Memory B cell (primary cell): ENCODE data around the gene PRKCE.
A peak's percentile ranks its signal among the peaks of the same experiment; 100 is the strongest.
"Not testable (repeated sequence)": the region's sequence is repeated elsewhere in the genome, so short reads cannot be mapped to it uniquely, and the experiment has no call there.

Experiments used
- ATAC-seq: fragments of 150-1000 bp; cut with Tn5 transposase; 2 replicates; pipeline ENCODE4 v1.10.0; 2021; ENCODE audit warnings: low read depth, mild to moderate bottlenecking, moderate library complexity
- DNase-seq, 2 donors: peaks; one replicate each; pipeline ENCODE4 v3.0.0; 2022; ENCODE audit warnings: low spot score in 2 of 2
- H3K27ac Mint-ChIP-seq: one replicate; pipeline ENCODE4 v1.8.0; 2022; ENCODE audit warnings: mild to moderate bottlenecking, moderate library complexity, mixed read lengths
- H3K27me3 Mint-ChIP-seq: one replicate; pipeline ENCODE4 v1.8.0; 2022; ENCODE audit warnings: mixed read lengths
- H3K36me3 Mint-ChIP-seq: one replicate; pipeline ENCODE4 v1.8.0; 2022; ENCODE audit warnings: mild to moderate bottlenecking, mixed read lengths
- H3K4me1 Mint-ChIP-seq: one replicate; pipeline ENCODE4 v1.8.0; 2022; ENCODE audit warnings: mixed read lengths
- H3K4me3 Mint-ChIP-seq: one replicate; pipeline ENCODE4 v1.8.0; 2022; ENCODE audit warnings: mild to moderate bottlenecking, moderate library complexity, mixed read lengths
- H3K9me3 Mint-ChIP-seq: one replicate; pipeline ENCODE4 v1.8.0; 2022; ENCODE audit warnings: mixed read lengths

The PRKCE gene

DNA sequence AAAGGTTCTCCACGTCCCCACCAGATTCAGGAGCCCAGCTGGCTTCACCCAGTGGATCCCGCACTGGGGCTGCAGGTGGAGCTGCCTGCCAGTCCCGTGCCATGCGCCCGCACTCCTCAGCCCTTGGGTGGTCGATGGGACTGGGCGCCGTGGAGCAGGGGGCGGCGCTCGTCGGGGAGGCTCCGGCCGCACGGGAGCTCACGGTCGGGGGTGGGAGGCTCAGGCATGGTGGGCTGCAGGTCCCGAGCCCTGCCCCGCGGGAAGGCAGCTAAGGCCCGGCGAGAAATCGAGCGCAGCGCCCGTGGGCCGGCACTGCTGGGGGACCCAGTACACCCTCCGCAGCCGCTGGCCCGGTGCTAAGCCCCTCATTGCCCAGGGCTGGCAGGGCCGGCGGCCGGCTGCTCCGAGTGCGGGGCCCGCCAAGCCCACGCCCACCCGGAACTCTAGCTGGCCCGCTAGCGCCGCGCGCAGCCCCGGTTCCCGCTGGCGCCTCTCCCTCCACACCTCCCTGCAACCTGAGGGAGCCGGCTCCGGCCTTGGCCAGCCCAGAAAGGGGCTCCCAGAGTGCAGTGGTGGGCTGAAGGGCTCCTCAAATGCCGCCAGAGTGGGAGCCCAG is 266.2 kb downstream of the PRKCE start:
- H3K27me3 Mint-ChIP-seq, ATAC-seq, H3K4me3 Mint-ChIP-seq, H3K27ac Mint-ChIP-seq, DNase-seq, H3K36me3 Mint-ChIP-seq, H3K9me3 Mint-ChIP-seq: not testable (repeated sequence)
- H3K4me1 Mint-ChIP-seq: peaks cover 29% of the 10 kb centered on the region

DNA sequence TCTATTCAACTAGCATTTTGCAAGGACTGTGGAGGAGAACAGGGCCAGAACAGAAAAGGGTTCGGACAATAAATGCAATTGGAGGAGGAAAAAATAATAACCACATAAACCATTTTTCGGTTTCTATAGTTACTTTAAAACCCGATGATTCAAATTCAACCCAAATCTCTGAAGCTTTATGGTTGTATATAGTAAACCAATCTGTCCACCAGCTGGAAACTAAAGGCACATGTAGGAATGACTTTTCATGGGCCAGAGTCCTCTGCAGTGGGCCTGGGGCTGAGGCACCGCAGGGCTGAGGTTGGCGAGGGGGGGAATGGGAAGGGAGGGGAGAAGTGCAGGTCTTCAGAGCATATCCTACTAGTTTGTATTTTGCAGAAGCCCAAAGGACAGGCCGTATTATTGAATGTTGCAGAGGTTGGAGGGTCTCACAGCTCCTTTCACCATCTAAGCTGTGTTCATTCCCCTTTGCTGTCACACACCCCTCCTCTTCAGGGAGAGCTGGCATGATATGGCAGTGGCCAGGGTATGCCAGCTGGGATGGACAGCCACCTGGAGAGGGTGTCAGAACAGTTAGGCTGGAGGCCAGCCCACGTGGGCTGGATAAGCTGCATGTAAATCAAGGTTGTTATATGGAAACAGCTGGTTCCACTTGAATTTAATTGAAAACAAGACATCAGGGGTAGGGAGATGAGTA is 267.1 kb downstream of the PRKCE start:
- no peaks in the 10 kb centered on the region for H3K27me3 Mint-ChIP-seq
- H3K27ac Mint-ChIP-seq: peak overlapping the region; percentile 74

DNA sequence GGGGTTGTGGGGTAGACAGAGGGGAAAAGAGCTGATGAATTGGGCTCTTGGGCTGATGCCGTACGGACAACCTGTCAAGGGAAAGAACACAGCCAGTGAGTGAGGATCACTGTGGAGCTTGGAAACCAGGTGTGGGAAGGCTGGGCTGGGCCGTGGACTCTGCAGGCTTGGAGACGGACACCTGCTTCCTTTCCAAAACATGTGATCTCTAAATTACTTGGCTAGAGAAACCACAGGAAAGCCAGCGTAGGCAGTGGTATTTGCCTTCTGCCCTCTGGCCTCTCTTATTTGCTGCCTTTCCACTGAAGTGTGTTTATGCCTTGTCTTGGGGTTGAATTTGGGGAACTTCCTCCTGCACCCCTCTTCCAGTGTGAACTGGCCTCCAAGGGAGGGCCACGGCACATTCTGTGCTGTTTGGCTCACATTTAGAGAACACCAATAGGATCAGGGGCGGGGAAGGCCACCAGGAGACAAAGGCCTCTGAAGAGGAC is 267.7 kb downstream of the PRKCE start:
- no peak overlapping the region for H3K4me3 Mint-ChIP-seq
- no peaks in the 10 kb centered on the region for H3K9me3 Mint-ChIP-seq
- DNase-seq: no peak
- H3K36me3 Mint-ChIP-seq: peaks cover 6% of the 10 kb centered on the region
- no peaks in the 10 kb centered on the region for H3K27me3 Mint-ChIP-seq
- ATAC-seq: peak; percentile 12
- peaks cover 30% of the 10 kb centered on the region for H3K4me1 Mint-ChIP-seq
- peak overlapping the region; percentile 74 for H3K27ac Mint-ChIP-seq

More for the DNA sequence above, 267.1 kb downstream of the PRKCE start:
- DNase-seq: no peak
- ATAC-seq: no peak
- Mint-ChIP-seq H3K4me3 (no peak overlapping the region), H3K9me3 (no peaks in the 10 kb centered on the region), H3K36me3 (peaks cover 6% of the 10 kb centered on the region), H3K4me1 (peaks cover 31% of the 10 kb centered on the region)

DNA sequence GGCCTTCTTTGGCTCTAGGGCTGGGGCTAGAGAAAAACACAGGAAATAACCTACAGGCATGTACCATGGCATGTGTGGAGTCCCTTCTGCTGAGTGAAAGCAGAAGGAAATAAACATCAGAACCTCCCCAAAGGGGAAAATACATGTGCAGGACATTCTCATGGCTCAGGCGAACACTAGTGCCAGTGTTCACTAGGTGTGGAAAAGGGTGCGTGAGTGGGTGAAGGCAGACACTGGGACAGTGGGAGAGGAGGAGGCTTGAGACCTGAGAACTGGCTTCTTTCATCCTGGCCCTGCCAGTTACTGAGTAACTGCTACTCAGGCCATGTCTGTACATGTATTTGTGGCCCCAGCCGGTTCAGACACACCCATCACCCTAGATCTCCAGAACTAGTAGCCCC is 268.2 kb downstream of the PRKCE start:
- ATAC-seq (peak; percentile 52), DNase-seq (no peak)
- Mint-ChIP-seq H3K4me3 (no peak overlapping the region), H3K9me3 (no peaks in the 10 kb centered on the region), H3K27ac (peak overlapping the region; percentile 74), H3K36me3 (peaks cover 6% of the 10 kb centered on the region), H3K27me3 (no peaks in the 10 kb centered on the region), H3K4me1 (peaks cover 26% of the 10 kb centered on the region)

DNA sequence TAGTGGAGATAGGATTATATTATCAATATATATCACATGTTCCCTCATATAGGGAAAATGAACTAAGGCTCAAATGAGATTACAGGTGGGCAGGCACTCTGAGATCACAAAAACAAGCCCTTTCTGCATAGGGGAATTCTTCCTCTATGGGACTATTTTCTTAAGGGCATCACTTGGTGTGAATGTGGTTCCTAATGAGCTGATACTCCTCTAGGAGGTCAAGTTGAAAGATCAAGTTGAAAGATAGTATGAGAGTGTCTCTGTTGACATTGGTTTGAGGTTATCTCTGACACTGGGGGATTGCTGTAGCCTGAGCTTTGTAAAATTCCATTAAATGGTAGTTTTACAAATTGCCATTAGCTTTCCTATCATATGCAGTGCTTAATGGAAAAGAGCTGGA is 270.4 kb downstream of the PRKCE start:
- Mint-ChIP-seq H3K4me3 (no peak overlapping the region), H3K27ac (no peak overlapping the region), H3K4me1 (peaks cover 17% of the 10 kb centered on the region), H3K36me3 (peaks cover 4% of the 10 kb centered on the region), H3K27me3 (no peaks in the 10 kb centered on the region), H3K9me3 (no peaks in the 10 kb centered on the region)
- DNase-seq (no peak), ATAC-seq (no peak)

DNA sequence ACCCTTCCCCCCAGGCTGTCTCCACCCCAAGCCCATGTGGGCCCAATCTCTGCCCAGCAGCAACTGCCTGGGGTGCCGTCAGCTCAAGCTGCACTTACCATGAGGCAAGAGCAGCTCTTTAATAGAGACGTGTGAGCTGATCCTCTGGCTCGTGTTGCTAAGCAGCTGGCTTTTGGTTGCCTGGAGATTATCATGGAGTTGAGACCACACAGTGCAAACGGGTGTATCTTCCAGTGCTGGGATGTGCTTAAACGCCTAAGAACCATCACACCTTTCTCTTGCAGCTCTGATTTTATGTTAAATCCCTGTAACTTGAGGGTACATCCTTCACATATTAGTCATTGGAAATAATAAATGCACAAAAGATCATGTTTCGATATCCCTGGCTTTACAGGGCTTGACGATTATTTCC is 271.1 kb downstream of the PRKCE start:
- Mint-ChIP-seq H3K27me3 (no peaks in the 10 kb centered on the region), H3K9me3 (no peaks in the 10 kb centered on the region), H3K36me3 (peaks cover 4% of the 10 kb centered on the region), H3K27ac (no peak overlapping the region), H3K4me3 (no peak overlapping the region), H3K4me1 (peaks cover 17% of the 10 kb centered on the region)
- DNase-seq (no peak), ATAC-seq (no peak)

DNA sequence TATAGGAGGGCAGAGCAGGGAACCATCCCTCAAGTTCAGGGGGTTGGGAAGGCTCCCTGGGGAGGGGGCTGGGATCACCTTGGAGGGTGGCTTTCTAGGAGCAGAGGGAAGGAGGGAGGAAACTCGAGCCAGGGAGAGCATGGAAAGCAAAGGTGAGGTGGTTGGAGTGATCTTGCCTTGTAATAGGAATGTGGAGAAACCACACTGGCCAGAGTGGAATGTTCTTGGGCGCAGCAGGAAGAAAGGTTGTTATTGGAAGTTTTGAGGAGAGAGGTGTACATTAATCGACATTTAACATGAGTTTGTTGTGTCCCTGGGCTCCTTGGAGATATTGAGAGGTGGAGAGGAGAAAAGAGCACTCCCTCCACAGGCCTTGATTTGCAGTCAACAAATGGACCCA is 272.2 kb downstream of the PRKCE start:
- H3K9me3 Mint-ChIP-seq: no peaks in the 10 kb centered on the region
- H3K4me3 Mint-ChIP-seq: no peak overlapping the region
- ATAC-seq: no peak
- no peak overlapping the region for H3K27ac Mint-ChIP-seq
- no peak for DNase-seq
- peaks cover 17% of the 10 kb centered on the region for H3K4me1 Mint-ChIP-seq
- H3K36me3 Mint-ChIP-seq: peaks cover 2% of the 10 kb centered on the region
- H3K27me3 Mint-ChIP-seq: no peaks in the 10 kb centered on the region

DNA sequence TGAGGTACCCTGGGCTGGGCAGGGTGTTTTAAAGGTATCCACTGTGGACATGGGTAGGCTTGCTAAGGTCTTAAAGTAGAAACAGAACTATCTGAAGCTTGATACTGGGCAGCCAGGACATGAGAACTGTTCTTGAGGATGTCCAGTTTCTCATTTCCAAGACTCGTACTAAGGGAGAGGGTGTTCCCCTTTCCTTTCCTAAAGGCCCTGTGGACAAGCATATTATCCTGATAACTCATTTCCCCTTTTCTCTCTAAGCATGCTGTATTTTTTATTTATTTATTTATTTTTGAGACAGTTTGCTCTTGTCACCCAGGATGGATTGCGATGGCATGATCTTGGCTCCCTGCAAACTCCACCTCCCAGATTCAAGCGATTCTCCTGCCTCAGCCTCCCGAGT is 273.6 kb downstream of the PRKCE start:
- peaks cover 2% of the 10 kb centered on the region for H3K9me3 Mint-ChIP-seq
- no peak overlapping the region for H3K4me3 Mint-ChIP-seq
- no peak for ATAC-seq
- no peak overlapping the region for H3K27ac Mint-ChIP-seq
- no peaks in the 10 kb centered on the region for H3K27me3 Mint-ChIP-seq
- H3K36me3 Mint-ChIP-seq: peaks cover 4% of the 10 kb centered on the region
- peaks cover 18% of the 10 kb centered on the region for H3K4me1 Mint-ChIP-seq
- no peak for DNase-seq

DNA sequence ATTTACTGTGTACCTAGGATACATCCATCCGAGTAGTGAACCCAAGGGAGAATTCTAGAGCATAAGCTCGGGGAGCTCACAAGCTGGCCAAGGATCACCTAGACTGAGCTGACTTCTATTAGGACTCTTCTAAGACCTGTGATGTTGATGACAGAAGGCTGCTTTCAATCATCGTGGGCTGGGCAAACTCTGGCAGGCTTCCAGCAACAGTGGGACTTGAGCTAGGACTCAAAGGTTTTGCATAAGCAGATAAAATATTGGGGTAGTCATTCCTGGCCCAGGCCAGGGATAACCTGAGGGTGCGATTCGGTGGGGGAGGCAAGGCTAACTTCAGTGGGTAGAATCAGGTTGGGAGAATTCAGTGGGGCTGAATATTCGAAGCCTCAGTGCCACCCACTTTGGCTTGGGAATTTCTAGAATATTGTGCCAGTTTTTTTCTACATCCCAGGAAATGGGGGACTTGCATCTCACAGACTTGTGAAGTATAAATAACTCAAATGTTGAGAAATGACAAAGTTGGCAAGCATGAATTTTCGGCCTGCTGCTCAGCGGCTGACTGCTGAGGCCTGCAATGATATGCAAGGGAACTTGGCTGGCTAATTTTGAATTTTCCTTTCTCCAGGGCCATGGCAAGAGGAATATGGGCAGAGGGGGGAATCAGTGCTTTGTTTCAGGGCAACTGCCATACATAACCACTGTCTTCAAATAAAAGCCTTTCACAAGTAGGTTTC is 274.3 kb downstream of the PRKCE start:
- DNase-seq (no peak), ATAC-seq (no peak)
- Mint-ChIP-seq H3K27ac (no peak overlapping the region), H3K4me1 (peaks cover 17% of the 10 kb centered on the region), H3K27me3 (no peaks in the 10 kb centered on the region), H3K4me3 (no peak overlapping the region), H3K36me3 (peaks cover 4% of the 10 kb centered on the region), H3K9me3 (peaks cover 2% of the 10 kb centered on the region)

DNA sequence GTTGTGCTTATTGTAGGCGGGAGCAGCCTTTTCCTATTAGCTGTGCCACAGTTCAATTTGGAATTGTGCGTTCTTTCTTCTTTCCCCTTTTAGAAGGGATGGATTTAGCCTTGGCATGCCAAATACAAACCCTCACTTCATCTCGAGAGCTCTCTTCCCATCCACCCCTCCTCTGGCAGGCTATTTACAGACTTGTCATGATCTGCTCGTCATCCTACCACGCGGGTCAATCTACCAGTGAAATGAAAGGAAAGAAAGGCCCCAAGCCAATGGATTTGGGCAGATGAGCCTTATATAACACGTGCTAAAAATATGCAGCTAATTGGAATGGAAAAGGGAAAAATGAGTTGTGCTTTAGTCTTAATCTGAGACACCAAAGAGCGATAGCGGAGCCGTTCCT is 277.5 kb downstream of the PRKCE start:
- no peaks in the 10 kb centered on the region for H3K27me3 Mint-ChIP-seq
- H3K4me3 Mint-ChIP-seq: no peak overlapping the region
- H3K9me3 Mint-ChIP-seq: peaks cover 2% of the 10 kb centered on the region
- no peak for ATAC-seq
- H3K36me3 Mint-ChIP-seq: peaks cover 8% of the 10 kb centered on the region
- H3K4me1 Mint-ChIP-seq: peaks cover 18% of the 10 kb centered on the region
- peak overlapping the region; percentile 87 for H3K27ac Mint-ChIP-seq
- no peak for DNase-seq

DNA sequence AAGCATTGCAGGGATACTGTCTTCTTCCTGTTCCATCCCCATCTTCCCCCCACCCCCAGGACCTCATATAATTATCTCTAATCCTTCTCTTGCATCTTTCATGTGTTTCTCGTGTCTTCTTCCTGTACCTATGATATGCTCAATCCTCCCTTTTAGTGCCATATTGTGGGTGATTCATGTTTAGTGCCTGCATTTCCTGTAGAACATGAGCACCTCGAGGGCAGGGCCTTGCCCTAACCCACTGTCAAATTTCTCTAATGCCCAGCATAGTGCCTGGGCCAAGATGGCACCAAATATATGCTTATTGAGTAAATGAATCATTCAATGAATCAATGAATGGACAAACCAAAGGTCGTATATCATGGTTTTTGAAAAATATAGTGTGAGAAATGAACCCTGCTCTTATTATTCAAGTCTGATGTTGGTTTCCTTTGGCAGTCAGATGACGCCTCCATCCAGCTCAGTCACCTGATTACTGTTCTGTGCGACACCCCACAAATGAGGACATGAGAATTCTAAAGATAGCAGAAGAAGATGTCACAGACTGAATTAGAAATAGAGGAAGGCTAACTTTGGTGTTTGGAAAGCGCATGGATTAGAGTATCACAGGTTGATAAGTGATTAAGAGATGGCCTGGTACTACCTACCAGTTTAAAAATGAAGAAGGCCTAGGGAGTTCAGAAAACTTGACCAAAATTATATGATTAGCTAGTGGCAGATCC is 278.4 kb downstream of the PRKCE start:
- peak; percentile 95 for ATAC-seq
- Mint-ChIP-seq H3K27ac (peak overlapping the region; percentile 87), H3K4me3 (peak overlapping the region; percentile 27), H3K27me3 (no peaks in the 10 kb centered on the region), H3K9me3 (peaks cover 2% of the 10 kb centered on the region), H3K4me1 (peaks cover 18% of the 10 kb centered on the region), H3K36me3 (peaks cover 8% of the 10 kb centered on the region)
- DNase-seq: peak in 1 of 2 donors; percentile 29

DNA sequence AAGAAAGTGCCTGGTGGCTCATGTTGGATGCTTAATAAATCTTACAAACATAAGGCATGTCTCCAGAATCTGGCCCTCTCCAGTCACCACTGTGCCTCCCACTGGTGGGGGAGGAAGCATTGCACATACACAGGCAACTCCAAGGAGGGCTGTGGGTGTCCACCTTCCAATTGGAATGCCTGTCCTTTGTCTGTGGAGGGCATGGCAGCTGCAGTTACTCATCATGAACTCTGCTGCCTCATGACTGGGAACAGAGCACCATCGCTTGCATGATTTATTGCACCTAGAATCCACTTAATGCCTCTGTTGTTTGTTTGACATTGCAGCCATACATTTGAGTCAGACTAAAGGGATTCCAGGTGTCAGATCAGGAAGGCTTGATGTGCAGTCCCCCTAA is 278.9 kb downstream of the PRKCE start:
- H3K36me3 Mint-ChIP-seq: peaks cover 8% of the 10 kb centered on the region
- ATAC-seq (peak; percentile 4), DNase-seq (no peak)
- H3K4me1 Mint-ChIP-seq: peaks cover 18% of the 10 kb centered on the region
- peaks cover 2% of the 10 kb centered on the region for H3K9me3 Mint-ChIP-seq
- H3K27me3 Mint-ChIP-seq: no peaks in the 10 kb centered on the region
- H3K4me3 Mint-ChIP-seq: no peak overlapping the region
- peak overlapping the region; percentile 87 for H3K27ac Mint-ChIP-seq

DNA sequence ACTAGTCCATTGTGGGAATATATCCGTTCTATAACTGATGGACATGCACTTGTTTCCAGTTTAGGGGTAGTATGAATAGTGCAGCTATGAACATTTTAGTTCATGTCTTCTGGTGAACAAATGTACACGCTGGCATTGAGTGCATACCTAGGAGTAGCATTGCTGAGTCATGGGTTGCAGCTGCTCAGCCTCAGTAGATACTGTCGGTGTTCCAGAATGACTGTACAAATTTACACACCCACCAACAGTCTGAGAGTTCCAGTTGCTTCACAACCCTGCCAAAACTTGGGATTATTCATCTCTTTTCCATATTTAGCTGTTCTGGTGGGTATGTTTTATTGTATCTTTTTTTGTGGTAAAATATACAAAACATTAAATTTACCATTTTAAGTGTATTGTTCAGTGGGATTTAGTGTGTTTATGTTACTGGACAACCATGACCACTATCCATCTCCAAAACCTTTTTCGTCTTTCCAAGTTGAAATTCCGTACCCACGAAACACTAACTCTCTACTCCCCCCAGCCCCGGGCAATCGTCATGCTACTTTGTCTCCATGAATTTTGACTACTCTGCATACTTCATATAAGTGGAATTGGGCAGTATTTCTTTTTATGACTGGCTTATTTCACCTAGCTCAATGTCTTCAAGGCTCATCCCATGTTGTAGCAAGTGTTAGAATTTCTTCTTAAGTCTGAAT is 281.0 kb downstream of the PRKCE start:
- Mint-ChIP-seq H3K27me3 (no peaks in the 10 kb centered on the region), H3K27ac (no peak overlapping the region), H3K36me3 (peaks cover 6% of the 10 kb centered on the region), H3K4me3 (no peak overlapping the region), H3K9me3 (peaks cover 2% of the 10 kb centered on the region), H3K4me1 (peaks cover 20% of the 10 kb centered on the region)
- DNase-seq: no peak
- ATAC-seq: no peak
